Breast epithelium (tissue), 3 donors: ENCODE data around the gene KIF26B.

Experiments used
- POLR2A ChIP-seq: fragments of 450-650 bp; IDR thresholded peaks from one replicate; pipeline ENCODE4 v1.6.1; 2016; ENCODE audit warnings: antibody characterized with exemption, mild to moderate bottlenecking, moderate library complexity
- POLR2AphosphoS5 ChIP-seq, 3 donors: sonication (generic); formaldehyde crosslinking; IDR thresholded peaks; one replicate each; pipeline ENCODE4 v1.6.1; 2017; ENCODE audit warnings: antibody characterized with exemption in 3 of 3
- TF ChIP-seq, protein P1 (sequence below), 3 donors: fragments of 450-650 bp; IDR thresholded peaks; one replicate each; pipeline ENCODE4 v1.5.1; 2016 to 2017; ENCODE audit warnings: antibody characterized with exemption in 3 of 3, mild to moderate bottlenecking in 3 of 3, moderate library complexity in 3 of 3

DNA sequence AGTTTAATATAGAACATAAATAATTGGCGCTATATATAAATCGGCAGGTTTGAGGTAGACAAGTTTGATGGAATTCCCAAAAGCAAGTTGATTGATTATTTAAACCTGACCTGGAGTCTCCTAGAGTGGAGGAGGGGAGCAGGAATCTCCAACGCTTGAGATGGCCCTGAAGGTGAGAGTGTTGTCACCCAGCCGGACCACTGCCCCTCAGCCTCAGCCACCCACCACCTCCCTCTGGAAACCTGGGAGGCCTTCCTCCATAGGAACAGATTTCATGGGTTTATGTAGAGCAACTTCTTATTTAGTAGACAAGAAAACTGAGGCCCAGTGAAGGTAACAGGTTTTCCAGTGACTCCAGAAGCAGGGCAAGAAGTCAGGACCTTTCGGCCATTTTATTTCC, 389.5 kb downstream of the KIF26B start:
- TF ChIP-seq, protein P1, sequence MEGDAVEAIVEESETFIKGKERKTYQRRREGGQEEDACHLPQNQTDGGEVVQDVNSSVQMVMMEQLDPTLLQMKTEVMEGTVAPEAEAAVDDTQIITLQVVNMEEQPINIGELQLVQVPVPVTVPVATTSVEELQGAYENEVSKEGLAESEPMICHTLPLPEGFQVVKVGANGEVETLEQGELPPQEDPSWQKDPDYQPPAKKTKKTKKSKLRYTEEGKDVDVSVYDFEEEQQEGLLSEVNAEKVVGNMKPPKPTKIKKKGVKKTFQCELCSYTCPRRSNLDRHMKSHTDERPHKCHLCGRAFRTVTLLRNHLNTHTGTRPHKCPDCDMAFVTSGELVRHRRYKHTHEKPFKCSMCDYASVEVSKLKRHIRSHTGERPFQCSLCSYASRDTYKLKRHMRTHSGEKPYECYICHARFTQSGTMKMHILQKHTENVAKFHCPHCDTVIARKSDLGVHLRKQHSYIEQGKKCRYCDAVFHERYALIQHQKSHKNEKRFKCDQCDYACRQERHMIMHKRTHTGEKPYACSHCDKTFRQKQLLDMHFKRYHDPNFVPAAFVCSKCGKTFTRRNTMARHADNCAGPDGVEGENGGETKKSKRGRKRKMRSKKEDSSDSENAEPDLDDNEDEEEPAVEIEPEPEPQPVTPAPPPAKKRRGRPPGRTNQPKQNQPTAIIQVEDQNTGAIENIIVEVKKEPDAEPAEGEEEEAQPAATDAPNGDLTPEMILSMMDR (IDR thresholded peaks at IDR 0.05), result no peak
- no peak for TF ChIP-seq POLR2AphosphoS5 (IDR thresholded peaks at IDR 0.05)
- no peak for TF ChIP-seq POLR2A
